HG02943 (cell line): Measurements from ENCODE around the gene ATP2C2.

Experiments
- ATAC-seq: cut with Tn5 transposase; IDR thresholded peaks from one replicate; pipeline ENCODE4 v1.9.1; 2021; ENCODE audit warnings: mild to moderate bottlenecking, low read depth, moderate library complexity; ENCODE audit not compliant: unreplicated experiment

Gene ATP2C2

GRCh38 chr16:84485255-84486010, 117.1 kb downstream of the ATP2C2 start:
- ATAC-seq, result no peak

- ATAC-seq, result no peak
These were observed 117.8 kb downstream of the ATP2C2 start for GRCh38 chr16:84486126-84486525.

DNA sequence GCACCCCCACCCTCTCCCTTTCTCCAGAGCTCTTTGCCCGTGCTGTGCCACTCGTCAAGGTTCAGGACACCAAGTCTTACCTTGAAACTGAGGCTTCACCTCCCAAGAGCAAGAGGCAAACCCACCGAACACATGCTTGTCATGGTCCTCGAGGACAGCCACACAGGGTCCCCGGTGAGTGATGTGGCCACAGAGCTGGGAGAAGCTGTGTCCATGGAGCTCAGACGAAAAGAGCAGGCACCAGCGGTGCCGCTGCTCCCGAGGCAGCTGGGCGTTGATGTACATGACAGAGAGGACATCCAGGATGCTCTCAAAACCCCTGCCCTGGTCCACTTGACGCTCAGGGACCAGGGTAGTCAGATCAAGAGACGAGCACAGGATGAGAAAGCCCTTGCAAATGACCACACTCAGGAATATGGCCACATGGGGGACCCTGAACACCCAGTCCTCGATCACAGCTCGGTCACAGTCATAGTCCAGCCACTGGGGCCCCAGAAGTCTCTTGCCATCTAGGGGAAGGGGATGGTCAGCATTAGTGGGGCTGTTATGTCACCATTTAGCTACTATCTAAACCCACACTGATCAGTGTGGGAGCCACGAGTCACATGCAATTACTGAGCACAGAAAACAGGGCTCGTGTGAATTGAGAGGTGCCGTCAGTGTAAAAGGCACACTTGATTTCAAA, 118.4 kb downstream of the ATP2C2 start:
- no peak for ATAC-seq

GRCh38 chr16:84487358-84487757, 119.0 kb downstream of the ATP2C2 start:
- no peak for ATAC-seq

GRCh38 chr16:84489131-84489530, 120.8 kb downstream of the ATP2C2 start:
- no peak for ATAC-seq

DNA sequence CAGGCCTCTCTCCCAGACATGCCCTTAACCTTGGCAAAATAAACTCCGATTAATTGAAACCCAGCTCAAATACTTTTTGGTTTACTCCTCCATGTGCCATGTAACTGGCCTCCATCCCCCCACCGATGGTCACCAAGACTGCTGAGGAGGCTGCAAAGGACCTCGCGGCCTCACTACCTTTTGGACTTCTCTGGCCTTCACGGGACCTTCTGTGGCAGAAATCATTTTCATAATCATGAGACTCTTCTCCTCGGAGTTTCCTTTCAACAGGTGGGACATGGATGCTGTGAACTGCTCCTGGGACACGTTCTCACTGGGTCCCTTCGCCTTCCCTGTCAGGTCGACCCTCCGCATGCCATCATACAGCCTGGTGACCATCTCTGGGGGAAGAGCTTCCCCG, 127.2 kb downstream of the ATP2C2 start:
- ATAC-seq, result no peak

DNA sequence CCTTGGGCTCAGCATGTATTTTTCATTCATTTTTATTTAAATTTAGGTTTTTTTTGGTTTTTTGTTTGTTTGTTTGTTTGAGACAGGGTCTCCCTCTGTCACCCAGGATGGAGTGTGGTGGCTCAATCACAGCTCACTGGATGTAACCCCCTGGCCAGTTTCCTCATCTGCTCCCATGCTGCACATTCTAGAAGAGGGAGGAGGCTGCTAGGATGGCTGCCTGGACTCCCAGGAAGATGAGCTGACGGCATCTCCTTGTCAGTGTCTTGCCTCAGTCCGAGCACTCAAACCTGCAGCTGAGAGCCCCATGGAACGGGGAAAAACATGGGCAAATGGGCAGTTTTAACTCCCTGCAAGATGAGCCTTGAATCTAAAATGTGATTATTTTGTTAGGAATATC, 128.7 kb downstream of the ATP2C2 start:
- no peak for ATAC-seq

GRCh38 chr16:84497418-84498222, 129.3 kb downstream of the ATP2C2 start:
- ATAC-seq, result no peak

GRCh38 chr16:84498223-84498610, 129.9 kb downstream of the ATP2C2 start:
- no peak for ATAC-seq

DNA sequence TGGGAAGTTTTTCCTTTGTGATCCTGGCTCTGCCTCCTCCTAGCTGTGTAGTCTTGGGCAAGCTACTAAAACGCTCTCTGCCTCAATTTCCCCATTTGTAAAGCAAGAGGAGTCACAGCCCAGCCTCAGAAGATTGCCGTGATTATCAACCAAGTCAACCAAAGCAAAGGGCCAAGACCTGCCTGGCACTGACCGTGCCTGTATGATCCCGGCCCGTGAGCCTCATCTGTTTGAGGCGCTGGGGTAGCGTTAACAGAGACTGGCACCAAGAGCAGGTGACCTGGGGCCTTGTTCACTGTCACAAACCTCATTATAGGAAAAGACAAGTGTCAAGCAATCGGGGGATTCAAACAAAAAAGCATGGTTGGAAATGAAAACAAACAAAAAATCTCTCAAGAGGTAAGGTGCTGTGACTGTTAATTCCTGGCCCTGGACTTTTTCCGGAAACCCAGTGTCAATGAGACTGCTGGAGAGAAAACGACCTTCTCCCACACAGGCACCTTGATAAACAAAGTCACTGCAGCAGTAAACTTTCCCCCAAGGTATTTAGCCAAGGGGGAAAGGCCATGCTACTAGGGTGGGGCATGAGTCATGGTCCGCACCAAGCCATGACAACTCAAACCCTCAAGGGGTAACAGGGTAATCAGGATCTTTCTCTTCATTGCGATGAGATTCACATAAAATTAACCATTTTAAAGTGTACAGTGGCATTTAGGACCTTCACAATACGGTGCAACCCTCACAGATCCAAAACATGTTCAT, 130.7 kb downstream of the ATP2C2 start:
- no peak for ATAC-seq

- ATAC-seq, result no peak
These were observed 131.3 kb downstream of the ATP2C2 start for GRCh38 chr16:84499638-84500037.

DNA sequence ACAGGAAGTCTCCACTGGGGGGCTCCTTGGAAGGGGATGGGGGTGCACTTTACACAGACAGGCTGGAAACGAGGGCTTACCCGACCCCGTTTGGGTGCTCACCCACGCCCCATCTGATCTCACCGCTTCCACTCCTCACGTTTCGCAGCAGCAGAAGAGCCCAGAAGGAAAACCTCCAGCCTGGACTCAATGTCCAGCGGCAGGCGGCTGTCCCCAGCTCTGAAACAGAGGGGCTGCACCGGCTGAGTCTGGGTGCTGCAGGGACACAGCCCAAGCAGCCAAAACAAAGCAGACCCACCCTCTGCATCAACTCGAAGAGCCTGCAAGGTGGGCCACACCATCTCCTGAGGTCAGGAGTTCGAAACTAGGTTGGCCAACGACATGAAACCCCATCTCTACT, 132.2 kb downstream of the ATP2C2 start:
- no peak for ATAC-seq

GRCh38 chr16:84501077-84501735, 132.9 kb downstream of the ATP2C2 start:
- ATAC-seq, result no peak

DNA sequence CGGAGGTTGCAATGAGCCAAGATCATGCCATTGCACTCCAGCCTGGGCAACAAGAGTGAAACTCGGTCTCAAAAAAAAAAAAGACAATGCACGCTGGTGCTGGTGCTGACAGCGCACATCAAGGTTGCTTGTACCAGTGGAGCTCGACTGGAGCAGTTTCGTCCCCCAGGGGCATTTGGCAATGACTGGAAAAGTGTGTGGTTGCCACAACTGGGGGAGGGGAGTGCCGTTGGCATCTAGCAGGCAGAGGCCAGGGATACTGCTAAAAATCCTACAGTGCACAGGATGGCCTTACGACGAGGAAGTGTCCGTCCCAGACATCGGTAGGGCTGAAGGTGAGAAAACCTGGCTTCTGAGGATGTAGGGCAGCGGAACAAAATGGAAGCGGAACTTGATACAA, 133.7 kb downstream of the ATP2C2 start:
- no peak for ATAC-seq

- ATAC-seq, result no peak
These were observed 134.2 kb downstream of the ATP2C2 start for GRCh38 chr16:84502581-84502980.

- ATAC-seq, result no peak
These were observed 135.5 kb downstream of the ATP2C2 start for GRCh38 chr16:84503751-84504395.

GRCh38 chr16:84504420-84505248, 136.3 kb downstream of the ATP2C2 start, which contains the start of gene MEAK7:
MEAK7 (minus strand) TSS chr16:84504659; CDS start chr16:84498086, 6,573 bp downstream.
- ATAC-seq, result peak; percentile 91
